UCSD-AML1 (cell line): ENCODE measurements around the gene FOXS1.

Source experiments
- DNase-seq: peaks from one replicate; lab custom pipeline; 2025; ENCODE audit not compliant: unreplicated experiment; lab: John Stamatoyannopoulos, UW

FOXS1 gene

DNA sequence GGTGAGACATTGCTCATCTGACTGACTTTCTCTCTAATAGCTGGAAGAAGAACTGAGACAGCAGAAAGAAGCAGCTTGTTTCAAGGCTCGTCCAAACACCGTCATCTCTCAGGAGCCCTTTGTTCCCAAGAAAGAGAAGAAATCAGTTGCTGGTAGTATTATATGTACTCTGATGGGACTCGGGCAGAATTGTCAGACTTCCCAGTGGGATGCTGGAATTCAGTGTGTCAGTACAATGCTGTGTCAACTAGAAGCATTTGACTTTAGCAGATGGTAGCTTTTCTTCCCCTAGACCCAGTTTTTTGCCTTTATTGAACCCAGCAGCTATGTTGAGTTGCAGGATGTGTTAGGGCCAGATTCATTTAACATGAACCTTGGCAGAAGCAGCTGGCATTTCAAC lies 48.0 kb downstream of the FOXS1 start:
- no peak for DNase-seq
